Measurements from ENCODE around the gene ELOF1. TPM values are rescaled to one million over a fixed set of nuclear protein-coding genes. Genes with fewer than 3 reads are reported as not detected.
A peak's percentile ranks its signal among the peaks of the same experiment; 100 is the strongest.
"Not testable (repeated sequence)": the region's sequence is repeated elsewhere in the genome, so short reads cannot be mapped to it uniquely, and the experiment has no call there.

ELOF1 gene
- 10 to 100 TPM; 48.0 to 53.7 TPM for total RNA-seq

- Mint-ChIP-seq H3K4me3 (peak within 1 kb of the TSS; percentile 90), H3K27me3 (no peaks in the 10 kb centered on the region), H3K4me1 (peaks cover 44% of the 10 kb centered on the region), H3K27ac (peak within 1 kb of the TSS; percentile 94), H3K36me3 (ENCODE audit: low read depth) (peaks cover 22% of the 10 kb centered on the region), H3K9me3 (ENCODE audit: low read depth) (no peaks in the 10 kb centered on the region)
- ChIA-PET CTCF (interaction anchor here (0.6 to 2.1 kb wide), 14 partner anchors 10 to 1350 kb away, joined by 3 to 12 read pairs (median 4); partner anchors contain the start of genes ECSIT and ZNF627), POLR2A (interaction anchor here (0.6 to 1.5 kb wide), 5 partner anchors 13 to 30 kb away, joined by 3 to 8 read pairs (median 4); partner anchors contain the start of gene ECSIT)
- DNase-seq, result peak; percentile 99
- intact Hi-C loops (cut with DNase I, micrococcal nuclease), result loop anchor here (1.0 to 2.0 kb wide), 14 partner anchors 22 to 599 kb away; partner anchors contain the start of genes ZNF653 (in 2 of the 2), CCDC159 (in 1 of the 2), ECSIT (in 1 of the 2) and ODAD3 (in 1 of the 2)
- peak; percentile 93 for ATAC-seq
Observed at GRCh38 chr19:11558881-11559828, at the start of gene ELOF1. TSS of gene ELOF1 (minus strand) at chr19:11559230. CDS start at chr19:11554347, 4,883 bp downstream.

GRCh38 chr19:11606484-11606883 lies 47.5 kb upstream of the ELOF1 start:
- Mint-ChIP-seq H3K9me3 (ENCODE audit: low read depth) (peaks cover 10% of the 10 kb centered on the region), H3K4me1 (peaks cover 4% of the 10 kb centered on the region), H3K36me3 (ENCODE audit: low read depth) (peaks cover 50% of the 10 kb centered on the region), H3K27me3 (no peaks in the 10 kb centered on the region), H3K27ac (no peak overlapping the region), H3K4me3 (no peak overlapping the region)
- ATAC-seq (no peak), DNase-seq (no peak)
- POLR2A ChIA-PET, result no interaction called here
- CTCF ChIA-PET, result no interaction called here
- intact Hi-C loops (cut with DNase I, micrococcal nuclease), result no loop called here

DNA sequence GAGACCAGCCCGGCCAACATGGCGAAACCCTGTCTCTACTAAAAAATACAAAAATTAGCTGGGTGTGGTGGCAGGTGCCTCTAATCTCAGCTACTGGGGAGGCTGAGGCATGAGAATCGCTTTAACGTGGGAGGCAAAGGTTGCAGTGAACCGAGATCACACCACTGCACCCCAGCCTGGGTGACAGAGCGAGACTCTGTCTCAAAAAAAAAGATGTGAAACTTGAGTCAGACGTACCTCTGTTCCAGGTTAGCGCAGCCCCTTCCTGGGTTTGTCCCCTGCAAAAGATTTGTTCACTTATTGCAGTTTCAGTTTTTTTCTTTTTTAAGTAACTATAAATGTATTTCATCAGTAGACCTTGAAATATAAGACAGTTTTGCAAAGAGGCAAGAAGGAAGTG lies 40.7 kb upstream of the ELOF1 start:
- H3K4me1 Mint-ChIP-seq, result peaks cover 34% of the 10 kb centered on the region
- CTCF ChIA-PET, result interaction anchor here (0.7 kb wide), 1 partner anchor 104 kb away, joined by 3 read pairs; no protein-coding TSS in a partner anchor
- ATAC-seq; H3K27me3 Mint-ChIP-seq; H3K27ac Mint-ChIP-seq; POLR2A ChIA-PET; H3K9me3 Mint-ChIP-seq (ENCODE audit: low read depth); H3K4me3 Mint-ChIP-seq: not testable (repeated sequence)
- peaks cover 30% of the 10 kb centered on the region for H3K36me3 Mint-ChIP-seq (ENCODE audit: low read depth)
- DNase-seq, result peak; percentile 25
- intact Hi-C loops (cut with DNase I, micrococcal nuclease), result loop anchor here in 1 of 2 experiments (10.0 kb wide), 1 partner anchor 635 kb away; the partner anchor contains the start of gene SMARCA4

GRCh38 chr19:11598746-11599145 lies 39.7 kb upstream of the ELOF1 start:
- Mint-ChIP-seq H3K9me3 (ENCODE audit: low read depth) (no peaks in the 10 kb centered on the region), H3K4me1 (peaks cover 34% of the 10 kb centered on the region), H3K27ac (no peak overlapping the region), H3K36me3 (ENCODE audit: low read depth) (peaks cover 22% of the 10 kb centered on the region), H3K27me3 (no peaks in the 10 kb centered on the region), H3K4me3 (peak overlapping the region; percentile 97)
- ATAC-seq, result no peak
- intact Hi-C loops (cut with DNase I, micrococcal nuclease), result loop anchor here in 1 of 2 experiments (10.0 kb wide), 1 partner anchor 634 kb away; the partner anchor contains the start of gene SMARCA4
- POLR2A ChIA-PET, result no interaction called here
- no peak for DNase-seq
- CTCF ChIA-PET, result no interaction called here

DNA sequence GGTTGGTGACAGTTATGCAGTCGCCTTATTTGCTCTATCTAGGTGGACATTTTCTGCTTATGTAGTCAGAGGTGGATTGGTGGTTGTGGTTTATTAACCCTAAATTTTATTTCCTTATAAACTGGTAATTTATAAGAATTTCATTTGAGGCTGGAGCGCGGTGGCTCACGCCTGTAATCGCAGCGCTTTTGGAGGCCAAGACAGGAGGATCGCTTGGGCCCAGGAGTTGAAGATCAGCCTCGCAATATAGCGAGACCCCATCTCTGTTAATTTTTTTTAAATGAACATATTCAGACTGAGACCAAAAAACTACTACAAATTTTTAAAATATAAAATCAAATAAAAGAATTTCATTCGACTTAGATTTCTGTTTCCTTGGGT lies 39.1 kb upstream of the ELOF1 start:
- Mint-ChIP-seq H3K4me3 (peak overlapping the region; percentile 97), H3K9me3 (ENCODE audit: low read depth) (no peaks in the 10 kb centered on the region), H3K36me3 (ENCODE audit: low read depth) (peaks cover 20% of the 10 kb centered on the region), H3K27ac (peak overlapping the region; percentile 91), H3K27me3 (no peaks in the 10 kb centered on the region), H3K4me1 (peaks cover 34% of the 10 kb centered on the region)
- CTCF ChIA-PET, result interaction anchor here (0.7 to 1.0 kb wide), 3 partner anchors 62 to 913 kb away, joined by 3 to 4 read pairs (median 3); no protein-coding TSS in a partner anchor
- intact Hi-C loops (cut with DNase I, micrococcal nuclease), result loop anchor here in 1 of 2 experiments (10.0 kb wide), 1 partner anchor 633 kb away; the partner anchor contains the start of gene SMARCA4
- DNase-seq, result no peak
- POLR2A ChIA-PET, result no interaction called here
- no peak for ATAC-seq

DNA sequence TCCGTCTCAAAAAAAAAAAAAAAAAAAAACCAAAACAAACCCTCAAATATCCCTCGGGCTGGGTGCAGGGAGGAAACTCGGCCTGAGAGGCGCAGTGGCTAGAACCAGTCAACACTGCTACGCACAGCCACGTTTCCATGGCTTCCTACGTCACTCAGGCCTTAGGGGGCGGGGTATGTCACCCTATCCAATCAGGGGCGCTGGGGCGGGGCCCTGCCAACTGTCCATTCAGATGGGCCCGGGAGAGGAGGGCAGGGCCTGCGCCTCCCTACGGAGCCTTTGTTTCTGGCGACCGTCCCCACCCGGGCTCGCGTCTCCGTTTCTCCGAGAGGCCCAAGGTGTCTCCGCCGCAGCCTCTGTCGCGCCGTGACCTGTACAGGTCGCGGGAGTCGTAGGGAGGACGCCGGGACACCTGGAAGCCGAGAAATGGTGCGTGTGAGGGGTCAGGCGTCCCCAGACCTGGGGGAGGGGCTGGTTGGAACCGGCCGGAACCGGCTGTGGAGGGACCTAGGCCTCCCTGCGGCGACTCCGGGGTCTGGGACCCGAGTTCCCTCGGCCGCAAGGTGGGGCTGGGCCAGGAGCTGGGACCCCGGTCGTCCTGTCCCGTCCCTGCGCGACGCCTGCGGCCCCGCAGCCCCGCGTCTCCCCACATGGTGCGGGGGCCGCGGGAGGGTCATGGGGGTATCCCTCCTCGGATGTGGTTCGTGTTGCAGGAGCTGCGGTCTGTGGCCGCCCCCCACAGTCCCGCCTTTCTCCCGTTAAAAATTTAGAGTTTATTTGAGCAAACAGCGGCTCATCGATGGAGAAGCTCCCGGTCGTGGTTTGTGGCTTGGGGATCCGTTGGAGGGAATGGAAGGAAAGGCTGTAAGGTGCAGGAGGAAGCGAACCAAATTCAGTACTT lies 38.4 kb upstream of the ELOF1 start, which contains the start of gene ZNF627:
ZNF627 (plus strand) TSS at position 282 of the 901 bp plus-strand sequence; CDS start at position 427, 145 bp downstream.
- H3K4me3 Mint-ChIP-seq, result peak within 1 kb of the TSS; percentile 97
- intact Hi-C loops (cut with DNase I, micrococcal nuclease), result loop anchor here in 1 of 2 experiments (1.0 to 10.0 kb wide), 12 partner anchors 38 to 633 kb away; partner anchors contain the start of genes ECSIT, ELOF1, ODAD3 and PRKCSH
- no peaks in the 10 kb centered on the region for H3K27me3 Mint-ChIP-seq
- H3K9me3 Mint-ChIP-seq (ENCODE audit: low read depth), result no peaks in the 10 kb centered on the region
- peaks cover 34% of the 10 kb centered on the region for H3K4me1 Mint-ChIP-seq
- ChIA-PET POLR2A (no interaction called here), CTCF (interaction anchor here (0.7 to 1.1 kb wide), 4 partner anchors 39 to 913 kb away, joined by 3 to 4 read pairs (median 4); partner anchors contain the start of gene ELOF1)
- ATAC-seq, result peak; percentile 100
- DNase-seq, result peak; percentile 99
- H3K27ac Mint-ChIP-seq, result peak within 1 kb of the TSS; percentile 91
- H3K36me3 Mint-ChIP-seq (ENCODE audit: low read depth), result peaks cover 18% of the 10 kb centered on the region

DNA sequence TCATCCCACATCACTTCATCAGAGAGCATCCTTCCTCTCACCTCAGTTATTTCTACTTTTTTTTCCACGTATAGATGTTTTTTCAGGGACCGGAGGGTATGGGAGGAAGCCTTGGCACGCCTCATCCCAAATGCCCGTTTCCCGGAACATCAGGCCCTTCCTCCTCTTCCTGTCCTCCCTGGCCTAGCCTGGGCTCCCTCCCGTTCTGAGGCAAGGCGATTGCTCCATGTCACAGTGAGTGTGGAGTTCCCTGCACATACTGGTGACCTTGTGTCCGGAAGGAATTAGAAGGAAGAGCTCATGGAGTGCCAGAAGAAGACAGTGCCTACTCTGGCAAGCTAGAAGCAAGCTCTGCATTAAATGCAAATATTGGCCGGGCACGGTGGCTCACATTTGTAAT lies 37.1 kb upstream of the ELOF1 start:
- peaks cover 14% of the 10 kb centered on the region for H3K36me3 Mint-ChIP-seq (ENCODE audit: low read depth)
- ChIA-PET CTCF (interaction anchor here (0.5 kb wide), 1 partner anchor 503 kb away, joined by 3 read pairs; no protein-coding TSS in a partner anchor), POLR2A (interaction anchor here (1.5 kb wide), 1 partner anchor 15 kb away, joined by 6 read pairs; no protein-coding TSS in a partner anchor)
- H3K9me3 Mint-ChIP-seq (ENCODE audit: low read depth), result no peaks in the 10 kb centered on the region
- no peak for ATAC-seq
- H3K27ac Mint-ChIP-seq, result no peak overlapping the region
- no peaks in the 10 kb centered on the region for H3K27me3 Mint-ChIP-seq
- peak overlapping the region; percentile 48 for H3K4me3 Mint-ChIP-seq
- no peak for DNase-seq
- intact Hi-C loops (cut with DNase I, micrococcal nuclease), result loop anchor here in 1 of 2 experiments (2.0 to 10.0 kb wide), 4 partner anchors 59 to 631 kb away; partner anchors contain the start of genes SMARCA4, SWSAP1 and ZNF441
- H3K4me1 Mint-ChIP-seq, result peaks cover 30% of the 10 kb centered on the region

DNA sequence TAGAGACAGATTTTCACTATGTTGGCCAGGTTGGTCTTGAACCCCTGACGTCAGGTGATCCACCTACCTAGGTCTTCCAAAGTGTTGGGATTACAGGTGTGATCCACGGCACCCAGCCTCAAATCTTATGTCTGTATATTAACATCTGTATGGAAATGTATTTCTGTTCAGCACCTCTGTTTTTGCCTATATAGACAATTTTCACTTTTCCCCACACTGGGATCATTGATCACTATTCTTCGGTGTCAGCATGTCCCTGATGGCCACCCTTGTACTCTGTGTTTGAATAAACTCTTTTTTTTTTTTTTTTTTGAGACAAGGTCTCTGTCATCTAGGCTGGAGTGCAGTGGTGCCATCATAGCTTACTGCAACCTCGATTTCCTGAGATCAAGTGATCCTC lies 35.1 kb upstream of the ELOF1 start:
- Mint-ChIP-seq H3K4me1 (peaks cover 12% of the 10 kb centered on the region), H3K27ac (no peak overlapping the region), H3K27me3 (no peaks in the 10 kb centered on the region), H3K4me3 (no peak overlapping the region), H3K36me3 (ENCODE audit: low read depth) (peaks cover 5% of the 10 kb centered on the region), H3K9me3 (ENCODE audit: low read depth) (no peaks in the 10 kb centered on the region)
- DNase-seq, result no peak
- ChIA-PET CTCF (interaction anchor here (1.6 kb wide), 1 partner anchor 9 kb away, joined by 5 read pairs; no protein-coding TSS in a partner anchor), POLR2A (no interaction called here)
- no peak for ATAC-seq
- intact Hi-C loops (cut with DNase I, micrococcal nuclease), result loop anchor here in 1 of 2 experiments (10.0 kb wide), 1 partner anchor 629 kb away; the partner anchor contains the start of gene SMARCA4

DNA sequence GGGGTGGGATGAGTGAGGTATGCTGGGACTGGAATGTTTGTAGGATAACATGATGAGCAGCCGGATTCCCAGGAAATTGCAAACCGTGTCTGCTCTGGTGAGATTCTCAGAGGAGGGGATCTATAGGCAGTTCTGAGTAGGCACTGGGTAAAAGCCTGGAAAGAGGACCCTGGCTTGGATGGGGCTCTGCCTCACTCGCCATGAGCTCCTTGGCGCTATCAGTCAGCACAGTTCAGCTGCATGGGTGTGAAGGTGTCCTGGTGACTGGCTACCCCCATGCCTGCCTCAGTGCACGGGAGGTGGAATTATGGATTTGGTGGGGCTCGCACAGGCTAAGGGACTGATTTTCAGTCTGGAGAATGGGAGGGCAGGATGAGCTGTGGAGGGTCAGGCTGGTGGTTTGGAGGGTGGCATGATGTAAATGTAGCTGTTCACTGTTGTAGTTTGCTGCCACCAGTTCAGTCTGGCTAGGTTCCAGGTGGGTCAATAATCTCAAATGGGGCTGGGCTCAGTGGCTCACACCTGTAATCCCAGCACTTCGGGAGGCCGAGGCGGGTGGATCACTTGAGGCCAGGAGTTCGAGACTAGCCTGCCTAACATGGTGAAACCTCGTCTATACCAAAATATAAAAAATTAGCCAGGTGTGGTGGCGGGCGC lies 29.1 kb upstream of the ELOF1 start:
- CTCF ChIA-PET, result interaction anchor here (0.6 to 1.8 kb wide), 4 partner anchors 28 to 322 kb away, joined by 4 to 9 read pairs (median 5); partner anchors contain the start of gene ELOF1
- H3K9me3 Mint-ChIP-seq (ENCODE audit: low read depth), result no peaks in the 10 kb centered on the region
- H3K27me3 Mint-ChIP-seq, result no peaks in the 10 kb centered on the region
- intact Hi-C loops (cut with DNase I, micrococcal nuclease), result loop anchor here (1.0 to 5.0 kb wide), 7 partner anchors 28 to 295 kb away; partner anchors contain the start of genes ECSIT (in 1 of the 2) and ZNF653 (in 1 of the 2)
- H3K4me3 Mint-ChIP-seq, result no peak overlapping the region
- DNase-seq (no peak), ATAC-seq (peak; percentile 23)
- H3K4me1 Mint-ChIP-seq, result peaks cover 3% of the 10 kb centered on the region
- POLR2A ChIA-PET, result no interaction called here
- H3K27ac Mint-ChIP-seq, result no peak overlapping the region
- no peaks in the 10 kb centered on the region for H3K36me3 Mint-ChIP-seq (ENCODE audit: low read depth)
